B cell (primary cell): ENCODE measurements around the gene KIF16B. TPM values are rescaled to one million over a fixed set of nuclear protein-coding genes. Genes with fewer than 3 reads are reported as not detected.
"Not testable (repeated sequence)": the region's sequence is repeated elsewhere in the genome, so short reads cannot be mapped to it uniquely, and the experiment has no call there.

Experiments used
- ATAC-seq: fragments of 200-7000 bp; cut with Tn5 transposase; one replicate; pipeline ENCODE4 v1.10.0; 2021; ENCODE audit warnings: low read depth, mild to moderate bottlenecking, moderate number of reproducible peaks, moderate library complexity
- CTCF ChIA-PET: fragments of 350-600 bp; sonication (Branson Sonifier 250); formaldehyde crosslinking; loops from one replicate; lab custom pipeline; 2021; ENCODE audit warnings: antibody characterized with exemption, inconsistent platforms; lab: Charles Lee
- POLR2A ChIA-PET: fragments of 350-600 bp; sonication (Branson Sonifier 250); formaldehyde crosslinking; loops from one replicate; lab custom pipeline; 2021; ENCODE audit warnings: antibody characterized with exemption; lab: Charles Lee
- DNase-seq: peaks from one replicate; pipeline ENCODE4 v3.0.0; 2013
- H2AFZ ChIP-seq: 2 replicates; pipeline ENCODE4 v1.6.1; 2012; ENCODE audit warnings: mild to moderate bottlenecking, low read depth, low read length; ENCODE audit not compliant: insufficient read depth, poor library complexity, severe bottlenecking
- H3K27ac ChIP-seq, 2 donors: 1 replicate in 1 of 2; 2 replicates in 1 of 2; pipeline ENCODE4 v1.5.1; 2012 to 2013; ENCODE audit warnings: low read length in 2 of 2, mild to moderate bottlenecking in 2 of 2, moderate library complexity in 1 of 2
- H3K27me3 ChIP-seq, 4 experiments: fragments of 200-600 bp in 1 of 4; sonication (generic) in 1 of 4; replicated peaks in 1 of 4; 1 replicate in 2 of 4; 2 replicates in 2 of 4; pipeline versions ENCODE4 v1.6.1 to v1.7.0; 2013 to 2016; ENCODE audit warnings: low read length in 3 of 4, mild to moderate bottlenecking in 2 of 4, mixed read lengths in 1 of 4, moderate library complexity in 1 of 4; ENCODE audit not compliant: insufficient read depth in 4 of 4, control insufficient read depth in 3 of 4; ENCODE audit errors: control extremely low read depth in 1 of 4
- H3K36me3 ChIP-seq, 2 experiments: replicated peaks in 1 of 2; 1 replicate in 1 of 2; 2 replicates in 1 of 2; pipeline versions ENCODE4 v1.6.1 to v1.7.1; 2013; ENCODE audit warnings: low read length in 1 of 2; ENCODE audit not compliant: insufficient read depth in 2 of 2, control insufficient read depth in 1 of 2; ENCODE audit errors: control extremely low read depth in 1 of 2, extremely low read depth in 1 of 2
- H3K4me1 ChIP-seq, 2 donors: fragments of 200-600 bp in 1 of 2; sonication (generic) in 1 of 2; 1 replicate in 1 of 2; 2 replicates in 1 of 2; pipeline versions ENCODE4 v1.5.1 to v1.6.1; 2013 to 2017; ENCODE audit warnings: low read length in 2 of 2; ENCODE audit not compliant: control insufficient read depth in 2 of 2, insufficient read depth in 2 of 2
- H3K4me2 ChIP-seq: replicated peaks from 2 replicates; pipeline ENCODE3; 2012; ENCODE audit warnings: mild to moderate bottlenecking, low read depth, low read length; ENCODE audit not compliant: poor library complexity, severe bottlenecking
- H3K4me3 ChIP-seq, 5 experiments: fragments of 200-600 bp in 1 of 5; sonication (generic) in 1 of 5; 1 replicate in 3 of 5; 2 replicates in 2 of 5; pipeline versions ENCODE4 v1.5.1 to v1.7.0; 2011 to 2016; ENCODE audit warnings: low read length in 4 of 5, mild to moderate bottlenecking in 4 of 5, low read depth in 2 of 5, control low read depth in 1 of 5, moderate library complexity in 1 of 5; ENCODE audit not compliant: insufficient read depth in 1 of 5; ENCODE audit errors: control extremely low read depth in 1 of 5, extremely low read depth in 1 of 5
- H3K79me2 ChIP-seq: fragments of 200-600 bp; sonication (generic); one replicate; pipeline ENCODE4 v1.6.0; 2016; ENCODE audit warnings: low read length; ENCODE audit not compliant: control insufficient read depth, insufficient read depth
- H3K9ac ChIP-seq: fragments of 200-600 bp; sonication (generic); 2 replicates; pipeline ENCODE4 v1.6.1; 2017; ENCODE audit warnings: mild to moderate bottlenecking, low read length, moderate library complexity
- H3K9me3 ChIP-seq, 3 donors: one replicate each; pipeline versions ENCODE4 v1.6.1 to v1.7.1; 2013; ENCODE audit warnings: low read length in 2 of 3; ENCODE audit not compliant: control insufficient read depth in 2 of 3, insufficient read depth in 1 of 3; ENCODE audit errors: control extremely low read depth in 1 of 3
- H4K20me1 ChIP-seq: 2 replicates; pipeline ENCODE4 v1.6.0; 2012; ENCODE audit warnings: mild to moderate bottlenecking, low read length; ENCODE audit not compliant: insufficient read depth, control insufficient read depth, poor library complexity, severe bottlenecking
- H3K27ac Mint-ChIP-seq: one replicate; pipeline ENCODE4 v1.8.0; 2021; ENCODE audit warnings: mixed read lengths
- H3K27me3 Mint-ChIP-seq: one replicate; pipeline ENCODE4 v1.8.0; 2021; ENCODE audit warnings: mixed read lengths
- H3K4me1 Mint-ChIP-seq: one replicate; pipeline ENCODE4 v1.8.0; 2021; ENCODE audit warnings: mixed read lengths
- H3K4me3 Mint-ChIP-seq: one replicate; pipeline ENCODE4 v1.8.0; 2021; ENCODE audit warnings: mixed read lengths
- H3K9me3 Mint-ChIP-seq: one replicate; pipeline ENCODE4 v1.8.0; 2022; ENCODE audit warnings: mixed read lengths; ENCODE audit not compliant: insufficient read depth
- EZH2 ChIP-seq: IDR thresholded peaks from 2 replicates; pipeline ENCODE4 v1.6.1; 2012; ENCODE audit warnings: borderline replicate concordance, low read depth, mild to moderate bottlenecking, moderate library complexity, low read length; ENCODE audit not compliant: insufficient read depth, poor library complexity, severe bottlenecking
- WGBS: methylation state at CpG from one replicate; pipeline ENCODE4 v1.1.5; 2013; ENCODE audit warnings: missing lambda C conversion rate; ENCODE audit not compliant: insufficient coverage; 5-methylcytosine and 5-hydroxymethylcytosine counted together
- intact Hi-C: fragments of 100-400 bp; cut with micrococcal nuclease; formaldehyde crosslinking; loops from one replicate; pipeline ENCODE4 v1.10.0; 2022
- polyA plus RNA-seq: library from polyadenylated mRNA; depleted of rRNA; stranded (reverse); fragments of >200 nt; gene quantifications from 2 replicates; pipeline ENCODE4 v1.2.3, GENCODE V29; 2012
- total RNA-seq, 2 donors: library from RNA; stranded (reverse); fragments of 120-200 nt in 1 of 2; gene quantifications; 1 replicate in 1 of 2; 2 replicates in 1 of 2; pipeline versions ENCODE4 v1.2.3 to v1.2.4, GENCODE V29; 2013 to 2022
- TF ChIP-seq, protein P1 (sequence below): fragments of 200-600 bp; IDR thresholded peaks from one replicate; pipeline ENCODE4 v1.8.0; 2022; ENCODE audit warnings: antibody characterized with exemption, mild to moderate bottlenecking

Gene KIF16B
- total and polyA plus RNA-seq, 2 donors (not counting 1 experiment from before 2014, with no cell fraction given) = 4.5 to 13.0 TPM

- WGBS = 100% methylated on average over 1 of the region's 1 CpG
- TF ChIP-seq EZH2 = no peak
- TF ChIP-seq, protein P1, sequence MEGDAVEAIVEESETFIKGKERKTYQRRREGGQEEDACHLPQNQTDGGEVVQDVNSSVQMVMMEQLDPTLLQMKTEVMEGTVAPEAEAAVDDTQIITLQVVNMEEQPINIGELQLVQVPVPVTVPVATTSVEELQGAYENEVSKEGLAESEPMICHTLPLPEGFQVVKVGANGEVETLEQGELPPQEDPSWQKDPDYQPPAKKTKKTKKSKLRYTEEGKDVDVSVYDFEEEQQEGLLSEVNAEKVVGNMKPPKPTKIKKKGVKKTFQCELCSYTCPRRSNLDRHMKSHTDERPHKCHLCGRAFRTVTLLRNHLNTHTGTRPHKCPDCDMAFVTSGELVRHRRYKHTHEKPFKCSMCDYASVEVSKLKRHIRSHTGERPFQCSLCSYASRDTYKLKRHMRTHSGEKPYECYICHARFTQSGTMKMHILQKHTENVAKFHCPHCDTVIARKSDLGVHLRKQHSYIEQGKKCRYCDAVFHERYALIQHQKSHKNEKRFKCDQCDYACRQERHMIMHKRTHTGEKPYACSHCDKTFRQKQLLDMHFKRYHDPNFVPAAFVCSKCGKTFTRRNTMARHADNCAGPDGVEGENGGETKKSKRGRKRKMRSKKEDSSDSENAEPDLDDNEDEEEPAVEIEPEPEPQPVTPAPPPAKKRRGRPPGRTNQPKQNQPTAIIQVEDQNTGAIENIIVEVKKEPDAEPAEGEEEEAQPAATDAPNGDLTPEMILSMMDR = no peak
- Histone ChIP-seq H3K27ac (no peak overlapping the region), H3K27me3 (no peaks in the 10 kb centered on the region), H3K9me3 (peaks cover 0 to 6% (median 0%) of the 10 kb centered on the region in 3 donors), H3K79me2 (no peaks in the 10 kb centered on the region), H2AFZ (no peak overlapping the region), H3K9ac (no peak overlapping the region), H3K4me2 (no peak overlapping the region), H3K4me1 (no peaks in the 10 kb centered on the region), H3K36me3 (no peaks in the 10 kb centered on the region), H4K20me1 (no peaks in the 10 kb centered on the region), H3K4me3 (no peak overlapping the region)
- ATAC-seq (no peak), DNase-seq (no peak)
- ChIA-PET CTCF (no interaction called here), POLR2A (no interaction called here)
- no peaks in the 10 kb centered on the region for H3K27me3 Mint-ChIP-seq
- no peaks in the 10 kb centered on the region for H3K4me1 Mint-ChIP-seq
- no peak overlapping the region for H3K27ac Mint-ChIP-seq
- intact Hi-C loops = no loop called here
- H3K4me3 Mint-ChIP-seq = no peak overlapping the region
- no peaks in the 10 kb centered on the region for H3K9me3 Mint-ChIP-seq
These were observed 343.4 kb downstream of the KIF16B start for GRCh38 chr20:16229813-16230212.

GRCh38 chr20:16228722-16229121 is 344.5 kb downstream of the KIF16B start:
- Mint-ChIP-seq H3K4me1 (no peaks in the 10 kb centered on the region), H3K9me3 (no peaks in the 10 kb centered on the region), H3K27me3 (no peaks in the 10 kb centered on the region), H3K27ac (no peak overlapping the region), H3K4me3 (no peak overlapping the region)
- Histone ChIP-seq H4K20me1 (no peaks in the 10 kb centered on the region), H3K27ac (no peak overlapping the region), H3K4me1 (no peaks in the 10 kb centered on the region), H3K9ac (no peak overlapping the region), H3K9me3 (peaks cover 0 to 6% (median 0%) of the 10 kb centered on the region in 3 donors), H3K27me3 (no peaks in the 10 kb centered on the region), H3K79me2 (no peaks in the 10 kb centered on the region), H3K36me3 (no peaks in the 10 kb centered on the region), H3K4me3 (no peak overlapping the region), H2AFZ (no peak overlapping the region), H3K4me2 (no peak overlapping the region)
- no peak for DNase-seq
- WGBS = 87% methylated on average over 4 of the region's 4 CpGs
- no peak for ATAC-seq
- CTCF ChIA-PET = no interaction called here
- TF ChIP-seq, protein P1 = no peak
- TF ChIP-seq EZH2 = no peak
- POLR2A ChIA-PET = no interaction called here
- intact Hi-C loops = no loop called here

DNA sequence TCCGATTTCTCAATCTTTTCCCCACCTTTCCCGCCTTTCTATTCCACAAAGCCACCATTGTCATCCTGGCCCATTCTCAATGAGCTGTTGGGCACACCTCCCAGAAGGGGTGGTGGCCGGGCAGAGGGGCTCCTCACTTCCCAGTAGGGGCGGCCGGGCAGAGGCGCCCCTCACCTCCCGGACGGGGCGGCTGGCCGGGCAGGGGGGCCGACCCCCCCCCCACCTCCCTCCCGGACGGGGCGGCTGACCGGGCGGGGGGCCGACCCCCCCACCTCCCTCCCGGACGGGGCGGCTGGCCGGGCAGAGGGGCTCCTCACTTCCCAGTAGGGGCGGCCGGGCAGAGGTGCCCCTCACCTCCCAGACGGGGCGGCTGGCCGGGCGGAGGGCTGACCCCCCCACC is 346.3 kb downstream of the KIF16B start:
- not testable (repeated sequence) for H3K4me2 ChIP-seq, H3K9me3 Mint-ChIP-seq

More for the DNA sequence above, 346.3 kb downstream of the KIF16B start:
- POLR2A ChIA-PET, H3K79me2 ChIP-seq, DNase-seq, H3K4me3 ChIP-seq, H2AFZ ChIP-seq, H3K4me1 Mint-ChIP-seq, H3K4me3 Mint-ChIP-seq, H3K27me3 Mint-ChIP-seq, ATAC-seq, H3K9ac ChIP-seq, H3K4me1 ChIP-seq, H3K36me3 ChIP-seq, CTCF ChIA-PET, intact Hi-C loops, H3K27me3 ChIP-seq, H3K27ac Mint-ChIP-seq, H3K27ac ChIP-seq, H4K20me1 ChIP-seq, H3K9me3 ChIP-seq: not testable (repeated sequence)
- no CpG with 5 or more reads among the region's 27 CpGs for whole genome bisulfite sequencing
